Measurements from ENCODE around the gene SLC34A1.
A peak's percentile ranks its signal among the peaks of the same experiment; 100 is the strongest.

SLC34A1 gene

GRCh38 chr5:177447611-177448243 is 63.5 kb downstream of the SLC34A1 start:
- no peaks in the 10 kb centered on the region for H3K9me3 ChIP-seq (ENCODE audit: control insufficient read depth, insufficient read depth, low read depth, low read length)
- no peaks in the 10 kb centered on the region for H3K36me3 ChIP-seq (ENCODE audit: control insufficient read depth in 2 of 2, insufficient read depth in 1 of 2, low read length in 2 of 2)
- ChIA-PET CTCF (interaction anchor here (0.5 to 4.1 kb wide), 6 partner anchors 10 to 75 kb away, joined by 3 to 40 read pairs (median 6); no protein-coding TSS in a partner anchor), POLR2A (interaction anchor here (0.5 to 3.3 kb wide), 11 partner anchors 8 to 148 kb away, joined by 3 to 19 read pairs (median 3); partner anchors contain the start of gene GRK6)
- no peak overlapping the region for H3K4me3 ChIP-seq (ENCODE audit: low read depth, low read length)
- H3K4me1 ChIP-seq (ENCODE audit: control insufficient read depth, insufficient read depth, low read length): no peaks in the 10 kb centered on the region
- no peak overlapping the region for H3K27ac ChIP-seq (ENCODE audit: extremely low read depth, low read depth, low read length)
- TF ChIP-seq ZNF433 (tag by site-specific recombination; IDR thresholded peaks at IDR 0.05; ENCODE audit: low read depth) (no peak), SP7 (tag by site-specific recombination; IDR thresholded peaks at IDR 0.05) (peak; percentile 23; the same call in 1 of the 2 replicates), PRDM6 (tag by site-specific recombination; IDR thresholded peaks at IDR 0.05) (no peak), IKZF3 (tag by site-specific recombination; IDR thresholded peaks at IDR 0.05) (no peak), ZNF449 (tag by site-specific recombination; IDR thresholded peaks at IDR 0.05) (peak; percentile 68), ZFP41 (tag by site-specific recombination; IDR thresholded peaks at IDR 0.05; ENCODE audit: borderline replicate concordance) (no peak), ZNF76 (tag by site-specific recombination; IDR thresholded peaks at IDR 0.05; ENCODE audit: borderline replicate concordance, low read depth) (no peak), ZNF692 (tag by site-specific recombination; IDR thresholded peaks at IDR 0.05) (no peak), PRDM10 (tag by site-specific recombination; IDR thresholded peaks at IDR 0.05) (no peak), ZNF23 (tag by site-specific recombination; IDR thresholded peaks at IDR 0.05; ENCODE audit: borderline replicate concordance) (no peak), ZNF513 (tag by site-specific recombination; IDR thresholded peaks at IDR 0.05) (peak; percentile 30; the same call in 1 of the 2 replicates), ZNF292 (tag by site-specific recombination; IDR thresholded peaks at IDR 0.05; ENCODE audit: borderline replicate concordance, low read depth) (no peak), ZNF510 (tag by site-specific recombination; IDR thresholded peaks at IDR 0.05; ENCODE audit: insufficient replicate concordance) (no peak), ZNF138 (tag by site-specific recombination; IDR thresholded peaks at IDR 0.05; ENCODE audit: borderline replicate concordance) (no peak), ZNF24 (tag by site-specific recombination; IDR thresholded peaks at IDR 0.05) (no peak), ZNF155 (tag by site-specific recombination; IDR thresholded peaks at IDR 0.05) (no peak), ZFP3 (tag by site-specific recombination; IDR thresholded peaks at IDR 0.05; ENCODE audit: low read depth) (no peak), GLIS1 (tag by site-specific recombination; IDR thresholded peaks at IDR 0.05) (0 out of 2 replicates have a peak, but pooled peaks have one; percentile 18), ZNF112 (tag by site-specific recombination; IDR thresholded peaks at IDR 0.05) (no peak), GLIS2 (tag by site-specific recombination; IDR thresholded peaks at IDR 0.05) (peak; percentile 47), ZNF600 (tag by site-specific recombination; IDR thresholded peaks at IDR 0.05) (peak; percentile 60), ZNF140 (tag by site-specific recombination; IDR thresholded peaks at IDR 0.05) (no peak), ZSCAN23 (tag by site-specific recombination; IDR thresholded peaks at IDR 0.05) (no peak), SP2 (tag by site-specific recombination; IDR thresholded peaks at IDR 0.05) (no peak), ZNF394 (tag by site-specific recombination; IDR thresholded peaks at IDR 0.05; ENCODE audit: borderline replicate concordance) (no peak)

Data from HEK293 (cell line).